HG02840 (cell line): ENCODE measurements around the gene GPR89B.
"Not testable (repeated sequence)": the region's sequence is repeated elsewhere in the genome, so short reads cannot be mapped to it uniquely, and the experiment has no call there.

ENCODE experiments used
- ATAC-seq: cut with Tn5 transposase; IDR thresholded peaks from one replicate; pipeline ENCODE4 v1.9.1; 2021; ENCODE audit warnings: mild to moderate bottlenecking, moderate library complexity, moderate number of reproducible peaks; ENCODE audit not compliant: unreplicated experiment, low FRiP score

GPR89B gene

DNA sequence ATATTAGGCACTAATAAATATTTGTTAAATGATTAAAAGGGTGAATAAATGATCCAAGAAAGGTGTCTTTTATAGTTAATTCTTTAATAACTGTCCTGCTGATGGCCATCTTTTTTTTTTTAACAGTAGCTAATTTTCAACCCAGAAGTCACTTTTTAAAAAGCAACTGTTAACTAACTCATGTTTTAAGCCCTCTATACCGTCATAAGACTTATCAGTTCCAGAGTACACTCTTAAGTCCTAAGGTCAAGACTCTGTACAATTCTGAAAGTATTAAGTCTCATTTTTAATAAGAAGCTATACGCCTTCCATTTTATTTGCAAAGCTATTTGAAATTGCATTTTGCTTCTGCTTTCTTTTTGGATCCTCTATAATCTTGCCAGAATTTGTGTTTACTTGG is 2.9 kb downstream of the GPR89B start:
- ATAC-seq: not testable (repeated sequence)

DNA sequence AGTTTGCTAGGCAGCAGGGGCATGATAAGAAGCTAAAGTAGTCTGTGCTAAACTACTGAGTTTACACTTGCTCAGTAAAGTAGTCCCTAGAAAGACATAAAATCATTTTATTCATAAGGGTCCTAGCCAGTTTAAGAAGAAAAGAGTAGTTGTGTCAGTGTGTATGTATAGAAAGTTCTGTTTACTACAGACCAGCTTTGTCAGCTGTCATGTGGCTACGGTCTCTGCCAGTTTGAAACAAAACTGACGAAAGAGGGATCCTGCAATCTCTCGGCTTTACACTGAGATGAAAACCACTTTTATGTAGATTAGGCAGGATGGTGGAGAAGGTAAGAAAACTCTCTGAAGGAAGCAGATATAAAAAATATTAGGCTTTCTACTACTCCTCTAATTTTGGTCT is 7.1 kb downstream of the GPR89B start:
- not testable (repeated sequence) for ATAC-seq

DNA sequence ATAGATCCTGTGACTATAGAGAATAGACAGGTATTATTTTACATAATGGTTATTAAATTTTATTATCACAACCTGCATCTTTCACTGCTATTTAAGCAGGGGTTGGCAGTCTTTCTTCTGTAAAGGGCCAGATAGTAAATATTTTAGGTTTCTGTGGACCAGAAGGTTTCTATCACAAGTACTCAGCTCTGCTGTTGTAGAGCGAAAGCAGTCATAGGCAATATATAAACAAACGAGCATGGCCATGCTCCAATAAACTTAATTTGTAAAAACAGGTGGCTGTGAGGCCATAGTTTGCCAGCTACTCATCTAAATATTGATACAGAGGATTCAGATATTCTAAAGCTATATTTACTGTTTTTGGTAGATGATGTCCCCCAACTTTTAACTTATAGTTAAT is 12.2 kb downstream of the GPR89B start:
- not testable (repeated sequence) for ATAC-seq

- not testable (repeated sequence) for ATAC-seq
These were observed 14.3 kb downstream of the GPR89B start for GRCh38 chr1:147942563-147942962.

- not testable (repeated sequence) for ATAC-seq
These were observed 21.3 kb downstream of the GPR89B start for GRCh38 chr1:147949517-147949916.

DNA sequence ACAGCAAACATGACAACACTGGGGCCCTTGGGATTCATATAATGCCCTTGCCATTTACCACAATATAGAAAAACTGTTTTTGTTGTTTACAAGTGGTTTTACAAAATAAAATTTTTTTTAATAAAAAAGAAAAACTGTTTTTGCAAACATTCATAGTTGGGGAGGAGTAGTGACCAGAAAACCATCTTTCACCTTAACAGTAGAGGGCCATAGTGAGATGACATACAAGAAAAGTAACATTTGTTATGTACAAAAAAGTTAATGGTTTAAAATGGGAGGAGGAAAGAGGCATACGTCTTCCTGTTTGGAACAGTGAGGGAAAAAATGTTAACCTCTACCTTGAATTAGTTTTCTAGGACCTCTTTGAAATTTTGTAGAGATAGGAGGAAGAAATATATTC is 30.7 kb downstream of the GPR89B start:
- not testable (repeated sequence) for ATAC-seq

GRCh38 chr1:147959680-147960079 is 31.5 kb downstream of the GPR89B start:
- ATAC-seq: not testable (repeated sequence)

DNA sequence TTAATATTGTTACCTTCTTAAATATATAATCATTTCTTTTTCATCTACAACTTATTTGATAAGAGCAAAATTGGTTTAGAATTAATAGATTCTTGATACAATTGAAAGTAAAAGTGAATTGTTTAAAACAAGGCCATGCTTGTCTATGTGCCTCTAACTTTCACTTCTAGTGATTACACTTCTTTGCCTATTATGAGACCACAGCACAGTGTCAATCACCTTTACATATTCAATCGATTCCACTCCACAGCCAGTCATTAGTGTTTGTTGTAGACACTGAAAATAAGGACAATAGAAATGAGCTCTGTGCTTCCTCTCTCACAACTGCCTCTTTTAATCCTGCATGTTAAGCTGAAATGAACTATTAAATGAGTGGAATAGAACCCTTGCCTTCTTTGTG is 36.4 kb downstream of the GPR89B start:
- ATAC-seq: not testable (repeated sequence)

GRCh38 chr1:147966657-147967056 is 38.4 kb downstream of the GPR89B start:
- ATAC-seq: not testable (repeated sequence)

- ATAC-seq: not testable (repeated sequence)
These were observed 50.9 kb downstream of the GPR89B start for GRCh38 chr1:147978896-147979651.

- ATAC-seq: not testable (repeated sequence)
These were observed 57.2 kb downstream of the GPR89B start for GRCh38 chr1:147985374-147985773.

DNA sequence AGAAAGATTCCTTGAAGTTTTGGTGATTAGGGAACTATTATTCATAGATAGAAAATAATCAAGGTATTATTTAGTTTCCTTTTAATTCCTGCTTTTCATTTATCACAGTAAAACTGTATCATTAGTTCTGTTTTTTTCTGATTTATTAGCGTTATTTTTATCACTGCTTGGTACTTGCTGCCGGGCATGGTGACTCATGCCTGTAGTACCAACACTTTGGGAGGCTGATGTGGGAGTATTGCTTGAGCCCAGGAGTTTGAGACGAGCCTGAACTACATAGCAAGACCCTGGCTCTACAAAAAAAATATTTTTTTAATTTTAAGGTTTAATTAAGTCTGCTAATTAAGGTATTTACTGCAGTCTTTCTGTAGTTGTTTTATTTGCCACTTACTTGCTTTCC is 59.7 kb downstream of the GPR89B start:
- ATAC-seq: not testable (repeated sequence)

- ATAC-seq: not testable (repeated sequence)
These were observed 64.7 kb downstream of the GPR89B start for GRCh38 chr1:147992916-147993315.

DNA sequence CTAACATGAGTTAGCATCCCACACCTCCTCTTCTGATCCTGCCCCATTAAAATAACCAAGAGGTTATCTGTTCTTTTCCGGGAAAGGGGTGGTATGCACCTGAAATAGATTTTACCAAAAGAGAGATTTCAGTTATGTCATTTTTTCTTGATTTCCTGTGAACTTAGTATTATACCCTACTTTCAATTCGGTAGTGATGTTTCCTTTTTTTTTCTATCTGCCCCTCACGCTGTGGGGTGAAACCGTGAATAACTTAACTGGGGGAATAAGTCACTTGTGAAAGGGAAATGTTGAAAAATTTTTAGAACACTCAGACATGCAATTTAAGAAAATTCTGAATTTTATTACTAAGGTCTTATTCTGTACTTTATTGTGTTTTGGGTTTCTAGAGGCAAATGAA is 65.2 kb downstream of the GPR89B start:
- ATAC-seq: not testable (repeated sequence)

- not testable (repeated sequence) for ATAC-seq
These were observed 65.8 kb downstream of the GPR89B start for GRCh38 chr1:147993825-147994615.

GRCh38 chr1:147996088-147996487 is 67.9 kb downstream of the GPR89B start:
- not testable (repeated sequence) for ATAC-seq

GRCh38 chr1:148007724-148008123 is 79.5 kb downstream of the GPR89B start:
- ATAC-seq: not testable (repeated sequence)

DNA sequence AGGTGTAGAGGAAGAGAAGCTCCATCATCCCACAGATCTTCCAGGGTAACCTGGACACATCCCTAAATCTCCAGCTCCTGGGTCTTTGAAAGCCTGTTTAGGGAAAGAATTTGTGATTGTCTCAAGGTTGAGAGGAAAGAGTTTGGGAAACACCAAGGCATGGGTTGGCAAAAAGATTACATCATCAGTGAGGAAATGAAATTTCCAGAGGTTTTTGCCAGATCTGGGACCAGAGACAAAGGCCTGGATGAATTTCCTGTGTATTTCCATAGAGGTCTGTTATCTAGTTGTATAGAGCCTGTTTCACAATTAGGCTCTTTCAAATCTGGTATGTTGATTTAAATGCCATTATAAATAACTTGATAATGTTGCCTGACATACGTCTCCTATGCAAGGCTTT is 82.3 kb downstream of the GPR89B start:
- ATAC-seq: no peak

GRCh38 chr1:148013177-148014144 is 85.2 kb downstream of the GPR89B start:
- ATAC-seq: not testable (repeated sequence)
